Transverse colon (tissue), 4 donors: ENCODE data around the gene TRHDE. TPM values are rescaled to one million over a fixed set of nuclear protein-coding genes. Genes with fewer than 3 reads are reported as not detected.
"Not testable (repeated sequence)": the region's sequence is repeated elsewhere in the genome, so short reads cannot be mapped to it uniquely, and the experiment has no call there.

Experiments
- DNase-seq: peaks from one replicate; pipeline ENCODE4 v3.0.0-alpha.2; 2019
- H3K27ac ChIP-seq, 4 donors: fragments of 200-600 bp; sonication (generic); 2 replicates each; pipeline ENCODE4 v1.5.1; 2016 to 2018; ENCODE audit warnings: inconsistent platforms in 4 of 4
- H3K27me3 ChIP-seq: fragments of 200-600 bp; sonication (generic); 2 replicates; pipeline ENCODE4 v1.5.1; 2017; ENCODE audit warnings: inconsistent platforms
- H3K36me3 ChIP-seq, 4 donors: fragments of 200-600 bp; sonication (generic); 2 replicates each; pipeline ENCODE4 v1.5.1; 2017 to 2019; ENCODE audit warnings: inconsistent platforms in 4 of 4
- H3K4me1 ChIP-seq, 4 donors: fragments of 200-600 bp; sonication (generic); 2 replicates each; pipeline ENCODE4 v1.5.1; 2017 to 2020; ENCODE audit warnings: inconsistent platforms in 4 of 4
- H3K4me3 ChIP-seq, 4 donors: fragments of 200-600 bp; sonication (generic); 1 replicate in 1 of 4; 2 replicates in 3 of 4; pipeline versions ENCODE4 v1.5.1 to v1.6.1; 2017 to 2019; ENCODE audit warnings: inconsistent platforms in 4 of 4
- H3K9me3 ChIP-seq, 2 donors: fragments of 200-600 bp; sonication (generic); 2 replicates each; pipeline ENCODE4 v1.5.1; 2017 to 2019; ENCODE audit warnings: inconsistent platforms in 2 of 2
- CTCF ChIP-seq, 5 experiments: fragments of 200-600 bp in 3 of 5; fragments of 450-650 bp in 2 of 5; sonication (generic) in 3 of 5; IDR thresholded peaks; 1 replicate in 2 of 5; 2 replicates in 3 of 5; pipeline ENCODE4 v1.5.1; 2016 to 2017; ENCODE audit warnings: antibody characterized with exemption in 5 of 5, inconsistent platforms in 3 of 5, mild to moderate bottlenecking in 2 of 5, moderate library complexity in 1 of 5
- EP300 ChIP-seq: sonication (generic); formaldehyde crosslinking; IDR thresholded peaks from one replicate; pipeline ENCODE4 v1.6.1; 2017; ENCODE audit warnings: antibody characterized with exemption, low read depth
- POLR2A ChIP-seq: fragments of 450-650 bp; IDR thresholded peaks from one replicate; pipeline ENCODE4 v1.6.1; 2016; ENCODE audit warnings: antibody characterized with exemption, mild to moderate bottlenecking, moderate library complexity
- POLR2AphosphoS5 ChIP-seq, 3 donors: sonication (generic); formaldehyde crosslinking; IDR thresholded peaks; one replicate each; pipeline ENCODE4 v1.6.1; 2016; ENCODE audit warnings: antibody characterized with exemption in 3 of 3
- WGBS, 2 donors: methylation state at CpG; one replicate each; pipeline ENCODE4 v1.1.5; 2018; ENCODE audit warnings: low coverage in 1 of 2; 5-methylcytosine and 5-hydroxymethylcytosine counted together
- in situ Hi-C, 4 donors: fragments of 200-750 bp; cut with MboI; loops; one replicate each; pipeline versions ENCODE4 v1.15.0 to v1.15.1; 2017; ENCODE audit warnings: low sequenced_read_pairs in 3 of 4, low pct_ligation_motif_present in 1 of 4, low pct_unique_long_range_greater_than_20kb in 1 of 4
- intact Hi-C: fragments of 100-400 bp; cut with DNase I; formaldehyde crosslinking; loops from one replicate; pipeline ENCODE4 v1.15.1; 2023; ENCODE audit warnings: low total_unique reads
- total RNA-seq, 4 donors: library from RNA; depleted of rRNA; stranded (reverse); fragments of >200 nt; gene quantifications; one replicate each; pipeline ENCODE4 v1.1.0, GENCODE V29; 2016

Gene TRHDE
- total RNA-seq, 4 donors from 2014 or later = 2.4 to 18.7 (median 9.0) TPM

GRCh38 chr12:72642706-72643105, 370.5 kb downstream of the TRHDE start:
- intact Hi-C loops = no loop called here
- no peak overlapping the region for H3K4me3 ChIP-seq
- H3K27me3 ChIP-seq = no peaks in the 10 kb centered on the region
- no peaks in the 10 kb centered on the region for H3K36me3 ChIP-seq
- no peak overlapping the region for H3K27ac ChIP-seq
- no peaks in the 10 kb centered on the region for H3K9me3 ChIP-seq
- no peak for DNase-seq
- TF ChIP-seq POLR2AphosphoS5 (IDR thresholded peaks at IDR 0.05) = no peak
- TF ChIP-seq POLR2A = no peak
- TF ChIP-seq EP300 = no peak
- no peak for TF ChIP-seq CTCF (IDR thresholded peaks at IDR 0.05)
- H3K4me1 ChIP-seq = no peaks in the 10 kb centered on the region
- in situ Hi-C loops = no loop called here
- WGBS, 2 donors = 54 to 67% methylated on average over 2 of the region's 2 CpGs

GRCh38 chr12:72647139-72647538, 375.0 kb downstream of the TRHDE start:
- in situ Hi-C loops = no loop called here
- intact Hi-C loops = no loop called here
- no peak for DNase-seq

GRCh38 chr12:72658615-72659014, 386.4 kb downstream of the TRHDE start:
- no peak for DNase-seq
- intact Hi-C loops = loop anchor here (10.0 kb wide), 1 partner anchor 1354 kb away; no protein-coding TSS in a partner anchor
- Histone ChIP-seq H3K9me3 (no peaks in the 10 kb centered on the region), H3K4me1 (no peaks in the 10 kb centered on the region), H3K36me3 (no peaks in the 10 kb centered on the region), H3K27me3 (no peaks in the 10 kb centered on the region), H3K4me3 (no peak overlapping the region), H3K27ac (no peak overlapping the region)
- no peak for TF ChIP-seq POLR2A
- no peak for TF ChIP-seq CTCF (IDR thresholded peaks at IDR 0.05)
- no peak for TF ChIP-seq EP300
- TF ChIP-seq POLR2AphosphoS5 (IDR thresholded peaks at IDR 0.05) = no peak
- in situ Hi-C loops = no loop called here

More at GRCh38 chr12:72647139-72647538, 375.0 kb downstream of the TRHDE start:
- Histone ChIP-seq H3K27ac (no peak overlapping the region), H3K4me1 (no peaks in the 10 kb centered on the region), H3K9me3 (no peaks in the 10 kb centered on the region), H3K36me3 (no peaks in the 10 kb centered on the region), H3K27me3 (no peaks in the 10 kb centered on the region), H3K4me3 (no peak overlapping the region)
- no peak for TF ChIP-seq EP300
- no peak for TF ChIP-seq POLR2A
- no peak for TF ChIP-seq POLR2AphosphoS5 (IDR thresholded peaks at IDR 0.05)
- TF ChIP-seq CTCF (IDR thresholded peaks at IDR 0.05) = no peak

GRCh38 chr12:72660174-72660573, 388.0 kb downstream of the TRHDE start:
- intact Hi-C loops, DNase-seq, H3K27ac ChIP-seq, H3K4me3 ChIP-seq, H3K4me1 ChIP-seq, H3K36me3 ChIP-seq, H3K27me3 ChIP-seq, in situ Hi-C loops, H3K9me3 ChIP-seq: not testable (repeated sequence)
- WGBS, 2 donors = 84 to 85% methylated on average over 5 to 7 of the region's 7 CpGs

GRCh38 chr12:72673853-72674252, 401.7 kb downstream of the TRHDE start:
- DNase-seq = no peak
- in situ Hi-C loops = no loop called here
- 71 to 73% methylated on average over 4 of the region's 4 CpGs for WGBS, 2 donors

More at GRCh38 chr12:72673853-72674252, 401.7 kb downstream of the TRHDE start:
- Histone ChIP-seq H3K9me3 (no peaks in the 10 kb centered on the region), H3K36me3 (no peaks in the 10 kb centered on the region), H3K27ac (no peak overlapping the region), H3K4me3 (no peak overlapping the region), H3K4me1 (no peaks in the 10 kb centered on the region), H3K27me3 (no peaks in the 10 kb centered on the region)
- intact Hi-C loops = no loop called here
- TF ChIP-seq POLR2AphosphoS5 (IDR thresholded peaks at IDR 0.05) (no peak), EP300 (no peak), POLR2A (no peak), CTCF (IDR thresholded peaks at IDR 0.05) (no peak)
